Cortex of kidney (tissue), 1 donor: ENCODE results near the gene HAUS7.
"Not testable (repeated sequence)": the region's sequence is repeated elsewhere in the genome, so short reads cannot be mapped to it uniquely, and the experiment has no call there.

Experiments
- DNase-seq: peaks from one replicate; lab custom pipeline; 2025; lab: John Stamatoyannopoulos, UW

HAUS7 gene

GRCh38 chrX:153409414-153410101 lies 60.8 kb downstream of the HAUS7 start:
- no peak for DNase-seq

- DNase-seq: no peak
These were observed 61.5 kb downstream of the HAUS7 start for GRCh38 chrX:153408871-153409351.

GRCh38 chrX:153408221-153408721 lies 62.1 kb downstream of the HAUS7 start:
- DNase-seq: no peak

DNA sequence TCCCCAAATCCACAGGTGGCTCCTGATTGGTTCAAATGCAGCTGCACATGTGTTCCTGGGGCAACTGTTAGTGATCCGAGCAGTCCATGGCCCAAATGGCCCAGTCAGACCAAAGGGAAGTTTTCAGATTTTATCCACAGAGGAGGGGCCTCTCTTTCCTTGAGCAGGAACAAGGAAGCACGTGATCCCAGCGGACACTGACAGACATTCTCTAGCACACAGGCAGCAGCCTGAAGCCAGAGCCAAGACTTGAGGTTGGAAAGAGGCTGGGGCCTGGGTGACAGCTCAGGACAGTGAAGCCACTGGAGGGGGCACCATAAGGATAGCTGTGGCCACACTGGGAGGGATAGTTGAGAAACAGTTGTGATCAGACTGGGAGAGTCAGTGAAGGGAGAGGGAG lies 62.6 kb downstream of the HAUS7 start:
- DNase-seq: no peak

DNA sequence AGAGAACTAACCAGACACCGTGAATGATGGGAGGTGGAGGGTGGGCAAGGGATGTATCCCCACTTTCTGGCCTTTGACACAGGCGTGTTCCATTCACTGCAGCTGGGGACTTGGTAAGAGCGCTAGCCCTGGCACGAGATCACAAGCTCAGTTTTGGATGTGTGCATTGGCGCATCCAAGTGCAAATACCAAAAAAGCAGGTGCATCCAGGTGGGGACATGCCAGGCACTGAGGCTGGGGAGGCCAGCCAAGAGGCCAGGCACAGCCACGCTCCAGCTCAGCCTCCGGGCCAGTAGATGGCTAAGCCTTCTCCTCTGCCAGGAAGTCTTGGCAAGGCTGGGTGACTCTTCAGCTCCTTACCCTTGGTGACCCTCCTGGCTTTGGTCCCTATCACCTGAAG lies 63.5 kb downstream of the HAUS7 start:
- no peak for DNase-seq

- DNase-seq: no peak
These were observed 64.4 kb downstream of the HAUS7 start for GRCh38 chrX:153406011-153406410.

DNA sequence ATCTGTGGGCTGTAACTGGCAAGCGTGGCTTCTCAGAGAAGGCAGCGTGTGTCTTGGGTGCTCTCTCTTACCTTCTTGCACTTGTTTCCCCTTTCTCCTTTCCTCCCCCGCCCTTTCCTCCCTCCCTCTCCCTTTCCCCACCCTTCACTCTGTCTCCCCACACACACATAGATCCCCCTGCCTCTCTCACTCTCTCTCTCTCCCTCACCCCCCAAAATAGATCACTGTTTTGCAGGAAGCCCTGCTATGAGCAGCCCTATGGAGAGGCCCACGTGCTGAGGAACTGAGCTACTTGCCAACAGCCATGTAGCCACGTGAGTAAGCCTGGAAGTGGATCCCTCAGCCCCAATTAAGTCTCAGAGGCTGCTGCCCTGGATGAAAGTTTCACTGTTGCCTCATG lies 65.0 kb downstream of the HAUS7 start:
- no peak for DNase-seq

- DNase-seq: not testable (repeated sequence)
These were observed 66.0 kb downstream of the HAUS7 start for GRCh38 chrX:153404333-153404732.

GRCh38 chrX:153401133-153401764 lies 69.1 kb downstream of the HAUS7 start, which contains the start of gene PNMA6E:
Gene PNMA6E, minus strand, starts transcription at chrX:153401350. Its CDS starts 2,501 bp downstream, at chrX:153398849.
- DNase-seq: no peak

DNA sequence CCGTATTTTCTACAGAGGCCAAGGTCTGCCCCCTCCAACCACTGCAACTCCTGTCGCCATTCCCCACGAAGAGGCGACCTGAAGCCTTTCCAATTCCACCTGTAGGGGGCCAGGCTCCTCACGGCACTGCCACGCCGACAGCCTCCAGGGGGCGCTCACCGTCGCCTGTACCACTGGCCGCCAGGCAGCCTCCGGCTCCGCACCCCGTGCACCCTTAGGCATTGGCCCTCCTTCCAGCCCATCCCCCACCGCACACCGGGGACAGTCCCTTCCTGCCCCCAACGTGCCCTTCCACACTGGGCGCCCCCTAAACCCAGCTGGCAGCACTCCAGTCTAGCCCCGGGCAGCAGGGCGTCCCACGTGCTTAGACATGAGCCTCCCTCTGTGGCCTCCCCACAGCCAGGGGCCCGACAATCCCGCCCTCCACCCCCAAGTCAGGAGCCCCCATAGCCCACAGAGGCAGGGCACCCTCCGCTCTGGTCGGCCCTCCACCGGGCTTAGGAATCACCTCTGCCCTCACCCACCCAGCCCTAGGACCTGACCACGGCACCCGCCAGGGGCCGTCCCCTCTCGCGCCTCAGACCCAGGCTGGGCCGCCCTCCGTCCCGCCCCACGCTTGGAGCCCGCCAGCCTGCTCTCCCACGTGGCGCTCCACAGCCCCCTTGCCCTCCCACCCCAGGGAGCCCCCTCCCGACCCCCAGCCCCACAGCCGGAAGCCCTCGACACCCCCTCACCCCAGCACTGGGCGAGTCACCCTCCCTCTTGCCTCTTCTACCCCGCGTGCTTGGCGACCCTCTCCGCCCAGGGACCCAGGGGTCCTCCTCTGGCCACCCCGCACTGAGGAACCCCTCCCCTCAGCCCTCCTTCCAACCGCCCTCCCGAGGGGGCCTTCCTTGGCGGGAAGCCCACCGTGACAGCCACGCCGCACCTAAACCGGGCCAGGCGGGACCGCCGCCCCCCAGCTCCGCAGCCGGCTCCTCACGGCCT lies 69.9 kb downstream of the HAUS7 start:
- no peak for DNase-seq

DNA sequence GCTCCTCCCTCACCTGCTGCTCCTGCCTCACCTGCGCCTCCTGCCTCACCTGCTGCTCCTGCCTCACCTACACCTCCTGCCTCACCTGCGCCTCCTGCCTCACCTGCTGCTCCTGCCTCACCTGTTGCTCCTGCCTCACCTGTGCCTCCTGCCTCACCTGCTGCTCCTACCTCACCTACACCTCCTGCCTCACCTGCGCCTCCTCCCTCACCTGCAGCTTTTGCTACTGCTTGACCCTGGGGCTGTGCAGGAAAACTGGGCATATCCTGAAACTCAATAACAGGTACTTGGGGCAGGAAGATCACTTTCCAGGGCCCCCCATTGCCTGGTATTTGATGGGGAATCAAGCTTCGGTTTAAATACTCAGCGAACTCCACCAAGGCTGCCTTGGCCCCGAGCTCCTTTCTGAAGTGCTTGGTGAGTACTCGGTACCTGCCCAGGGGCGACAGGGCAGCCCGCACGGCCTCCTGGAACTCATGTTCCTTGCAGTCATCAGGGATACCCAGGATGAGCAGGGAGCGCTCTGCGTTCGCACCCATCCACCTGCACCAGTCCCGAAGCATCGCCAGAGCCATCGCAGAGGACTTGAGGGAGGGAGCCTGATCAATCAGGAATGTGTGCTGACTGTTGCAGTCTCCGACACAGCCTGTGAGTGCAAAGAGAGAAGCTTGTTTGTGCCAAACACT lies 72.0 kb downstream of the HAUS7 start:
- DNase-seq: no peak
